ENCODE results near the gene PACSIN2. TPM values are rescaled to one million over a fixed set of nuclear protein-coding genes. Genes with fewer than 3 reads are reported as not detected.
"Not testable (repeated sequence)": the region's sequence is repeated elsewhere in the genome, so short reads cannot be mapped to it uniquely, and the experiment has no call there.

PACSIN2 gene
- total RNA-seq, 1 donor = 35.2 TPM

DNA sequence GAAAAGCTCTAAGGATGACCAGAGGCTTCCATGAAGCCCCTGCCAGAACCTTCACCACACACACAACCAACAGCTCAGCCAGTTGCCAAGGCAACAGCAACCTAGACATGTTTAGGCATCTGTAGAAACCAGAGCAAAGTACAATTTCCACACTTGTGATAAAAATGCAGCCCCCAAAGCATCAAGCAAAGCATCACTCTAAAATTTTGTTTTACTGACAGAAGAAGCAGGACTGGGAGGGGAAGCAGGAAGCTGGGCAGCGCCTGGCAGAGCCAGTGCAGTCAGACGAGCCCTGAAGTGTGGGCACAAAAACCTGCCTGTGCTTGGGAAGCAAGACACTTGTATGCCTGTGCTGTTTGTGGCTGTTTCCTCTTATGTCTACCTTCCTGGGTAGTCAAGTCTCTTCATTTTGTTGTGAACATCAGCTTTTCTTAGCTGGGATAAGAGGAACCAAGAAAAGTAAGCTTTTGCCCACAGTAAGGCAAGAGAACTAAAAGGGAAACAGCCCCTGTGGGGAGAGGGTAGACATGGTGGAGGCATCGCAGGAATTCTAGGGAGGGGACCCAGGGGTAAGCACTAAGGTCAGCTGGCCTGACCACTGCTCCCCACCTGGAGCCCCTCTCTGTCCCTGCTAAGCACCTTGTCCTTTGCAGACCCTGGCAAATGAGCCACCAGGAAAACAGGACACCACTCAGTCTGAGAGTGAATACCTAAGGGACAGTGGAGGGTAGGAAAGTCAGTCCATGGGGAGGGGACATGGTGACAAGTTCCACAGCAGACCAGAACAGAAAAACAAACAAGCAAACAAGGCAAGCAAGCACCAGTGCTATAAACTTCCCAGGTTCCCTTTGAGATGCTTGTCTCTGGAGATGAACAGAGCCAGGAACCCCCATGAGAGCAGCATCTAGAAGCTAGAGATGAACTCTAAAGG, 13.4 kb downstream of the PACSIN2 start:
- peak overlapping the region; percentile 55 for H3K4me3 ChIP-seq (ENCODE audit: low read depth, low read length)

DNA sequence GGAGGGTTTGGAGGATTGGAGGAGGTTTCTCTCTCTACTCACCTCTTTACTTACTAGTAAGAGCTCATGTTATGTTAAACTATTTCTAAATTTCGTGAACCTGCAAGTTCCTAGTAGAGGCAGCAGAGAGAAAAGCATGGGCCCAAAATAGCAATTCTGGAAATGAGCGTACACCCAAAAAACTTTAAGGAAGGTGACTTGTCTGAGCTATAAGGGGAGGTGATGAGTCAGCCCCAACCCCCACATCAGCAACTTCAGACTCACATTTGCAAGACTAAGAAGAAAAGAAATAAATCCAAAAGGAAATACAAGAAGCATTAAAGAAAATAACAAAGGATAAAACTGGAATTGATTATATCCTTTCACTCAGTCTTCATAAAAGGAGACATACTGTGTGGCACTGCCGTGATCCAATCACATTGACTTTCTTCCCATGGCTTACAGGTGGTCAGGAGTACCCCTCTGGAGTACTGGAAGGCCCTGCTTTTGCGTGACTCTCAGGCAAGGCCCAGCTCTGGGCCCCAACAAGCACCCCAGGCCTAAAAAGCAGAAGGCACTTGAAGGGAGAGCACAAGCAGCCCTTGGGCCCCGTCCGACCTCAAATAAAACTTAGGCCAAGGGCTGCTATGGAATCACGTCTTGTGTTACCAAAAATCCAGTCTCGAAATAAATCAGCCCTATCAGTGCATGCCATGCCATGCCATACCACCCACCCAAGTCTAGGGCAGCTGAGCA, 14.3 kb downstream of the PACSIN2 start:
- DNase-seq (ENCODE audit: low read depth) = peak; percentile 61
- TF ChIP-seq, protein P1, sequence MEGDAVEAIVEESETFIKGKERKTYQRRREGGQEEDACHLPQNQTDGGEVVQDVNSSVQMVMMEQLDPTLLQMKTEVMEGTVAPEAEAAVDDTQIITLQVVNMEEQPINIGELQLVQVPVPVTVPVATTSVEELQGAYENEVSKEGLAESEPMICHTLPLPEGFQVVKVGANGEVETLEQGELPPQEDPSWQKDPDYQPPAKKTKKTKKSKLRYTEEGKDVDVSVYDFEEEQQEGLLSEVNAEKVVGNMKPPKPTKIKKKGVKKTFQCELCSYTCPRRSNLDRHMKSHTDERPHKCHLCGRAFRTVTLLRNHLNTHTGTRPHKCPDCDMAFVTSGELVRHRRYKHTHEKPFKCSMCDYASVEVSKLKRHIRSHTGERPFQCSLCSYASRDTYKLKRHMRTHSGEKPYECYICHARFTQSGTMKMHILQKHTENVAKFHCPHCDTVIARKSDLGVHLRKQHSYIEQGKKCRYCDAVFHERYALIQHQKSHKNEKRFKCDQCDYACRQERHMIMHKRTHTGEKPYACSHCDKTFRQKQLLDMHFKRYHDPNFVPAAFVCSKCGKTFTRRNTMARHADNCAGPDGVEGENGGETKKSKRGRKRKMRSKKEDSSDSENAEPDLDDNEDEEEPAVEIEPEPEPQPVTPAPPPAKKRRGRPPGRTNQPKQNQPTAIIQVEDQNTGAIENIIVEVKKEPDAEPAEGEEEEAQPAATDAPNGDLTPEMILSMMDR (IDR thresholded peaks at IDR 0.05; ENCODE audit: insufficient read depth, low read length) = no peak
- peak overlapping the region; percentile 32 for H3K4me3 ChIP-seq (ENCODE audit: low read depth, low read length)

More for the DNA sequence above, 13.4 kb downstream of the PACSIN2 start:
- TF ChIP-seq, protein P1 (IDR thresholded peaks at IDR 0.05; ENCODE audit: insufficient read depth, low read length) = no peak
- peak; percentile 60 for DNase-seq (ENCODE audit: low read depth)

DNA sequence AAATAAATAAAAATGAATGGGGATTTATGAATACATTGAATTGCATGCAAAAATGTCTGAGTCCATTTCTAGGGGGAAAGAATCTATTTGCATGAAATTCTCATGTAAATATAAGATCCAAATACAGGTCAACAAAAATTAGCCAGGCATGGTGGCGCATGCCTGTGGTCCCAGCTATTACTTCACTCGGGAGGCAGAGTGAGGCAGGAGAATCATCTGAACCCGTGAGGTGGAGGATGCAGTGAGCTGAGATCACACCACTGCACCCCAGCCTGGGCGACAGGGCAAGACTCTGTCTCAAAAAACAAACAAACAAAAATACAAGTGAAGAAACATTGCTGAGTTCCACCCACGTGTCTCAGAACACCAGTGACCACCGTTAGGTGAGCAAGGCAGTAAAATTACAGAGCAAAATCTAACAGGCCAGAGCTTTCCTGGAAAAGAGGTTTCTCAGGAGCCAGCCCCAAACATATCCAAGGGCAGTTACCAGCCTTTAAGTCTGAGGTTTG, 17.3 kb downstream of the PACSIN2 start:
- no peak overlapping the region for H3K4me3 ChIP-seq (ENCODE audit: low read depth, low read length)
- TF ChIP-seq, protein P1 (IDR thresholded peaks at IDR 0.05; ENCODE audit: insufficient read depth, low read length) = no peak
- no peak for DNase-seq (ENCODE audit: low read depth)

- peak; percentile 84 for DNase-seq (ENCODE audit: low read depth)
- no peak overlapping the region for H3K4me3 ChIP-seq (ENCODE audit: low read depth, low read length)
- TF ChIP-seq, protein P1 (IDR thresholded peaks at IDR 0.05; ENCODE audit: insufficient read depth, low read length) = no peak
Observed at GRCh38 chr22:42996646-42997365, 18.1 kb downstream of the PACSIN2 start.

DNA sequence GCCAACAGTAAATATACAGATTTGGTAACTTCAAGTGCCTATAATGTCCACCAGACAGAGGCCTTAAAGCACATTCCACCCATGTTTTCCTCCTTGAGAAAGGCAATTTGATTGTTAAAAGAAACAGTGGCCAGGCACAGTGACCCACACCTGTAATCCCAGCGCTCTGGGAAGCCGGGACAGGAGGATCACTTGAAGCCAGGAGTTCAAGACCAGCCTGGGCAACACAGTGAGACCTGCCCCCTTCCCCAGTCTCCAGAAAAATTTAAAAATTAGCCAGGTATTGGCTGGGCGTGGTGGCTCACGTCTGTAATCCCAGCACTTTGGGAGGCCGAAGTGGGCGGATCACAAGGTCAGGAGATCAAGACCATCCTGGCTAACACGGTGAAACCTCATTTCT, 19.3 kb downstream of the PACSIN2 start:
- DNase-seq (ENCODE audit: low read depth); H3K4me3 ChIP-seq (ENCODE audit: low read depth, low read length): not testable (repeated sequence)

GRCh38 chr22:42994917-42995562, 19.9 kb downstream of the PACSIN2 start:
- H3K4me3 ChIP-seq (ENCODE audit: low read depth, low read length) = peak overlapping the region; percentile 60
- DNase-seq (ENCODE audit: low read depth) = peak; percentile 96
- TF ChIP-seq, protein P1 (IDR thresholded peaks at IDR 0.05; ENCODE audit: insufficient read depth, low read length) = no peak
